Subcutaneous adipose tissue (tissue), 4 donors: Measurements from ENCODE around the gene AGPAT4. TPM values are rescaled to one million over a fixed set of nuclear protein-coding genes. Genes with fewer than 3 reads are reported as not detected.

Source experiments
- CTCF ChIP-seq: fragments of 450-650 bp; IDR thresholded peaks from one replicate; pipeline ENCODE4 v1.5.1; 2016; ENCODE audit warnings: low read depth, mild to moderate bottlenecking, control low read depth, antibody characterized with exemption, moderate library complexity
- total RNA-seq, 4 donors: library from RNA; depleted of rRNA; stranded (reverse); fragments of >200 nt; gene quantifications; one replicate each; pipeline ENCODE4 v1.1.0, GENCODE V29; 2016

AGPAT4 gene
- total RNA-seq, 4 donors from 2014 or later = 5.1 to 18.5 (median 7.6) TPM

- TF ChIP-seq CTCF = no peak
These were observed 104.2 kb downstream of the AGPAT4 start for GRCh38 chr6:161169696-161170095.

GRCh38 chr6:161169035-161169434 is 104.8 kb downstream of the AGPAT4 start:
- no peak for TF ChIP-seq CTCF

- TF ChIP-seq CTCF = no peak
These were observed 105.5 kb downstream of the AGPAT4 start for GRCh38 chr6:161168281-161168891.

- TF ChIP-seq CTCF = no peak
These were observed 107.2 kb downstream of the AGPAT4 start for GRCh38 chr6:161166677-161167076.

- TF ChIP-seq CTCF = no peak
These were observed 107.7 kb downstream of the AGPAT4 start for GRCh38 chr6:161166176-161166575.

GRCh38 chr6:161164182-161164625 is 109.7 kb downstream of the AGPAT4 start:
- no peak for TF ChIP-seq CTCF

GRCh38 chr6:161163466-161164181 is 110.2 kb downstream of the AGPAT4 start:
- TF ChIP-seq CTCF = no peak
